Neutrophil (primary cell): Measurements from ENCODE around the gene RRBP1.

ENCODE experiments used
- H3K27ac ChIP-seq: fragments of 200-600 bp; sonication (generic); 2 replicates; pipeline ENCODE4 v1.5.1; 2016; ENCODE audit warnings: mild to moderate bottlenecking, moderate library complexity
- H3K27me3 ChIP-seq: fragments of 200-600 bp; sonication (generic); 2 replicates; pipeline ENCODE4 v1.6.0; 2016; ENCODE audit warnings: mild to moderate bottlenecking
- H3K36me3 ChIP-seq: fragments of 200-600 bp; sonication (generic); 2 replicates; pipeline ENCODE4 v1.5.1; 2017
- H3K4me1 ChIP-seq, 2 experiments: fragments of 200-600 bp in 1 of 2; sonication (generic) in 1 of 2; 1 replicate in 1 of 2; 2 replicates in 1 of 2; pipeline versions ENCODE4 v1.5.1 to v1.6.1; 2013 to 2016; ENCODE audit warnings: low read depth in 1 of 2, low read length in 1 of 2, mild to moderate bottlenecking in 1 of 2, moderate library complexity in 1 of 2; ENCODE audit not compliant: control insufficient read depth in 1 of 2, insufficient read depth in 1 of 2
- H3K4me3 ChIP-seq, 2 experiments: fragments of 200-600 bp in 1 of 2; sonication (generic) in 1 of 2; 1 replicate in 1 of 2; 2 replicates in 1 of 2; pipeline ENCODE4 v1.5.1; 2013 to 2016; ENCODE audit warnings: low read depth in 1 of 2, low read length in 1 of 2, mild to moderate bottlenecking in 1 of 2, moderate library complexity in 1 of 2
- H3K9me3 ChIP-seq: fragments of 200-600 bp; sonication (generic); 2 replicates; pipeline ENCODE4 v1.5.1; 2016
- TF ChIP-seq, protein P1 (sequence below): fragments of 200-600 bp; sonication (generic); IDR thresholded peaks from 2 replicates; pipeline ENCODE4 v1.5.1; 2016; ENCODE audit warnings: antibody characterized with exemption

RRBP1 gene

DNA sequence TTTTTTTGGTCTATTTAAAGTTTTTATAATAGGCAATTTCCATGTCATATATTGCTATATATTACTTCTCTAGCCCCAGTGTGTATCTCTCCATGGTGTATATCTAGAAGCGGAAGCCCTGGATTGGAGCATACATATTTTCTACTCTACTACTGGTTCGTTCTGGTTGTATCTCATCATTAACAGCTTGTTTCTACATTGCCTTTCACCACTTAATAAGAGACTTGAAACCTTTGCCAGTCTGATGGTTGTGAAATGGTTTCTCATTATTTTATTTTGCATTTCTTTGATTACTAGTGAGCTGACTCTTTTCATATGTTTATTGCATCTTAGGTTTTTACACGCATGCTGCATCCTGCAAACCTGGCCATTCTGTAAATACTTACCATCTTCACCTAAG lies 108.6 kb downstream of the RRBP1 start:
- Histone ChIP-seq H3K36me3 (no peaks in the 10 kb centered on the region), H3K4me3 (no peak overlapping the region), H3K9me3 (no peaks in the 10 kb centered on the region), H3K27ac (no peak overlapping the region), H3K4me1 (peaks cover 9 to 14% of the 10 kb centered on the region in 2 experiments), H3K27me3 (peaks cover 17% of the 10 kb centered on the region)
- TF ChIP-seq, protein P1, sequence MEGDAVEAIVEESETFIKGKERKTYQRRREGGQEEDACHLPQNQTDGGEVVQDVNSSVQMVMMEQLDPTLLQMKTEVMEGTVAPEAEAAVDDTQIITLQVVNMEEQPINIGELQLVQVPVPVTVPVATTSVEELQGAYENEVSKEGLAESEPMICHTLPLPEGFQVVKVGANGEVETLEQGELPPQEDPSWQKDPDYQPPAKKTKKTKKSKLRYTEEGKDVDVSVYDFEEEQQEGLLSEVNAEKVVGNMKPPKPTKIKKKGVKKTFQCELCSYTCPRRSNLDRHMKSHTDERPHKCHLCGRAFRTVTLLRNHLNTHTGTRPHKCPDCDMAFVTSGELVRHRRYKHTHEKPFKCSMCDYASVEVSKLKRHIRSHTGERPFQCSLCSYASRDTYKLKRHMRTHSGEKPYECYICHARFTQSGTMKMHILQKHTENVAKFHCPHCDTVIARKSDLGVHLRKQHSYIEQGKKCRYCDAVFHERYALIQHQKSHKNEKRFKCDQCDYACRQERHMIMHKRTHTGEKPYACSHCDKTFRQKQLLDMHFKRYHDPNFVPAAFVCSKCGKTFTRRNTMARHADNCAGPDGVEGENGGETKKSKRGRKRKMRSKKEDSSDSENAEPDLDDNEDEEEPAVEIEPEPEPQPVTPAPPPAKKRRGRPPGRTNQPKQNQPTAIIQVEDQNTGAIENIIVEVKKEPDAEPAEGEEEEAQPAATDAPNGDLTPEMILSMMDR = no peak

DNA sequence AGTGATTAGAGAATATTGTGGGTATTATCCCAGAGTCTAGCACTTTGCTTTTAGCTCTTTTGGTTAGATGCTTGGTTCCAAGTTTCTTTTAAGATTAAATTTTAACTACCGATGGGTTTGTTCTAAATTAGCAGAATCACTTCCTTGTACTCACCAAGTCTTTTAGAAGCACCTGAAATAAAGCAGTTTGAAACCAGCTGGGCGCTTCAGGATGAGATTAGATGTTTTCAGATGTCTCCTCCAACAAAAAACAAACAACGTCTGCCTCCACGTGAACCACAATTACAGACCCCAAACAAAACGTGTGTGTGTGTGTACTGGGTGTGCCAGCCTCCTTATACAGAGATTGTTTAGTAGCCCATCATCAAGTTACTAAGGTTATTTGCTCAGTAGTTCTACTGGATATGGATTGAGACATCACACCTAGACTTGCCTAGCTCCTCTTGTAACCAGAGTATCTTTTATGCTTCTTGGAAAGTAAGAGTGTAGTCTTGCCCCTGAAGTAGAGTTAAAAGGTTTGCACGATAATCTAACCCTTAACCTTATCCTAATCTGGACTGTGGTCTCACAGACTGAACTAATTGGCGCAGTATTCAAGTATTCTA lies 109.9 kb downstream of the RRBP1 start:
- Histone ChIP-seq H3K27ac (no peak overlapping the region), H3K27me3 (peaks cover 30% of the 10 kb centered on the region), H3K36me3 (no peaks in the 10 kb centered on the region), H3K4me1 (peaks cover 9 to 14% of the 10 kb centered on the region in 2 experiments), H3K4me3 (no peak overlapping the region), H3K9me3 (no peaks in the 10 kb centered on the region)
- TF ChIP-seq, protein P1 = no peak

DNA sequence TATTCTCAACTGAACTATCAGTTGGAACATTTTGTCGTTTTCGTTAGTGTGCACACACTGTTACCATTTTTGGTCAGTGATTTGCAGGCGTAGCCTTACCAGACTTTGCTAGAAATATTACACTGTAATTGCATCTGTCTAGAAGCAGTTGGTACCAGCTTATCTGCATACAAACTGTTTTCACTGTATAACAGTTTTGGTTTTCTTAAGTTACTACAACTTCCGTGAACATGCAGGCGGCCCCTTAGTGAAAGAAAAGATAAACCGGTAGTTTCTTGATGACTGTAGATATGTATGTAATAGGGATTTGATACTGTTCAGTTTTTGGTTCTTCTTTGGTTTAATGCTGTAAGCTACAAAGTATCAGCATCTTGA lies 110.9 kb downstream of the RRBP1 start:
- Histone ChIP-seq H3K4me3 (peak overlapping the region in 1 of 2 experiments; percentile 95), H3K36me3 (no peaks in the 10 kb centered on the region), H3K4me1 (peaks cover 9 to 14% of the 10 kb centered on the region in 2 experiments), H3K9me3 (no peaks in the 10 kb centered on the region), H3K27ac (no peak overlapping the region), H3K27me3 (peaks cover 34% of the 10 kb centered on the region)
- TF ChIP-seq, protein P1 = no peak

DNA sequence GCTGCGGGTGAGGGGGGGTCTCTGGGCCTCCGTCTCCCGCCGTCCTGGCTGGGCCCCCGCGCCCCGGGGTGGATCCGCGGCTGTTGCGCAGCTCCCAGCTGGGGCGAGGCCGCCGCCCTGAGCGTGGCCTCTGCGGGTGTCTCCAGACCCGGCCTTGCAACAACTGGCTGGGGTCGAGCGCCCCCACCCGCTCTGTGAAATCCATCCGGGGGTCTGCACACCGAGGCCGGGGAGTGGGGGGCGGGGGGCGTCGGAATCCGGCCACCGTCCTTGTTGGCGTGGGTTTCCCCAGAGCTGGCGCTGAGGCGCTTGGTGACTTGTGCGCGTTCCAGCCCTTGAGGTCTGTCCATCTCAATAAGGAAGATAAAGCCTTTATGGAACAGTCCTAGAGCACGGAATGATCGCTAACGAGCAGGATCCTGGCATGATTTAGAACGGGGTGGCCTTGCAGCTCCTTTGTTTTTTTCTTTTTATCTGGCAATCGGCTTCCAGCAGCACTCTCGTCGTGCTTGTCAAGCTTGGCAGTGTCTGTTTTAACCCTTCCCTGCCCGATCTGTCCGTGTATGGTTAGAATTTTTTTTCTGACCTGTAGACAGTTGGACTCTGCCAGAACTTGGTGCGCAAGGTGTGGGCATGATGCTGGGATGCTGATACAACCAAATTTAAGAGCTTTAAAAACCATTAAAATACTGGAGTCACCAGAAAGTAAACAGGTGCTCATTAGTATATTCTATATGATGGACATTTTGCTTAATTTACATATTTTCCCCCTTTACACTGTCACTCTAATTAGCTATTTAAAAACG lies 111.5 kb downstream of the RRBP1 start:
- TF ChIP-seq, protein P1 = no peak
- peak overlapping the region; percentile 76 to 95 for H3K4me3 ChIP-seq
- no peaks in the 10 kb centered on the region for H3K9me3 ChIP-seq
- peak overlapping the region; percentile 75 for H3K27ac ChIP-seq
- H3K36me3 ChIP-seq = no peaks in the 10 kb centered on the region
- peaks cover 9 to 14% of the 10 kb centered on the region in 2 experiments for H3K4me1 ChIP-seq
- H3K27me3 ChIP-seq = peaks cover 36% of the 10 kb centered on the region

DNA sequence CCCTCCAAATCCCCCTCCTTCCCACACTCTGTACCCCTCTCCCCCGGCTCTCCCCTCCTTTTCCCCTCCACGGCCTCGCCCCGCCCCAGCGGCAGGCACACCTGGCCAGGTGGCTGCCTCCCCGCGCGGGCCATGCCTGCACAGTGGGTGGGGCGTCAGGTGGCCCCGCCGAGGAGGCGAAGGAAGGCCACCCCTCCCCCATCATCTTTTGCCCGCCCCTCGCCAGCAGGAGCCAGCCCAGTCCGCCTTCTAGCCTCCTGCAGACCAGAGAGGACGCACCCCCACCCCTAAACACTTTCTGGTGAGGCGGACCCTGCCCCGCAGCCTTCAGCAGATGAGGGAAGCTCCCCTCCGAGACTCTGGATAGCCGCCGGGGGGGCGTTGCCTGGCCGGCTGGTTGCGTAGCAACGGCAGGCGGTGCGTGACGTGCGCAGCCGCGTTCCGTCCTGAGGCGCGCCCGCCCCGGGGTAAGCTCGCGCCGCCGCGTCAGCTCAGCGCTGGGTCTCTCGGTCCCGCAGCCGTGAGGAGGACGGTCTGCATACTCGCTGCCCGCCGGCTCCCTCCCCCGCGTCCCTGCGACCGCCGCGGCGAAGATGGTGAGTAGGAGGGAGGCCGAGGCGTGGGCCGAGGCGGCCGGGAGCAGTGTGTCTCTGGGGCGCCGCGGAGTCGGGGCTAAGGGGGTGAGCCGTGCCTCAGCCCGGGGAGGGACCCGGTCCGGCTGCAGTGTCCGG lies 112.3 kb downstream of the RRBP1 start, which contains the start of gene DSTN:
Gene DSTN, plus strand, starts transcription at position 460 of the 731 bp plus-strand sequence. Its CDS starts 134 bp downstream, at position 594.
- H3K27ac ChIP-seq = peak within 1 kb of the TSS; percentile 75
- no peaks in the 10 kb centered on the region for H3K9me3 ChIP-seq
- TF ChIP-seq, protein P1 = no peak
- H3K4me3 ChIP-seq = peak within 1 kb of the TSS; percentile 76 to 95
- H3K27me3 ChIP-seq = peaks cover 38% of the 10 kb centered on the region
- H3K4me1 ChIP-seq = peaks cover 9 to 14% of the 10 kb centered on the region in 2 experiments
- no peaks in the 10 kb centered on the region for H3K36me3 ChIP-seq
